Common myeloid progenitor, CD34-positive (primary cell): ENCODE data around the gene UBE4A.
"Not testable (repeated sequence)": the region's sequence is repeated elsewhere in the genome, so short reads cannot be mapped to it uniquely, and the experiment has no call there.

Experiments used
- CTCF ChIA-PET: fragments of 350-600 bp; sonication (Branson Sonifier 250); formaldehyde crosslinking; loops from one replicate; lab custom pipeline; 2021; ENCODE audit warnings: antibody characterized with exemption; lab: Charles Lee
- POLR2A ChIA-PET: fragments of 350-600 bp; sonication (Branson Sonifier 250); formaldehyde crosslinking; loops from one replicate; lab custom pipeline; 2021; ENCODE audit warnings: antibody characterized with exemption; lab: Charles Lee
- DNase-seq, 3 donors: peaks; one replicate each; pipeline versions ENCODE4 v3.0.0 to v3.0.0-alpha.2; 2013
- H3K27ac ChIP-seq, 2 experiments: 1 replicate in 1 of 2; 2 replicates in 1 of 2; pipeline ENCODE4 v1.7.0; 2013; ENCODE audit warnings: inconsistent platforms in 2 of 2, low read length in 2 of 2, mild to moderate bottlenecking in 2 of 2, low read depth in 1 of 2, moderate library complexity in 1 of 2; ENCODE audit not compliant: severe bottlenecking in 2 of 2, insufficient read depth in 1 of 2, poor library complexity in 1 of 2
- H3K27me3 ChIP-seq, 5 experiments: replicated peaks in 2 of 5; 1 replicate in 3 of 5; 2 replicates in 2 of 5; pipeline versions ENCODE4 v1.6.1 to v1.7.0; 2013; ENCODE audit warnings: low read length in 4 of 5, mild to moderate bottlenecking in 2 of 5, moderate library complexity in 2 of 5, inconsistent platforms in 1 of 5; ENCODE audit not compliant: insufficient read depth in 5 of 5, control insufficient read depth in 4 of 5
- H3K36me3 ChIP-seq, 4 experiments: 1 replicate in 2 of 4; 2 replicates in 2 of 4; pipeline versions ENCODE4 v1.6.1 to v1.7.0; 2013; ENCODE audit warnings: low read length in 3 of 4, control low read depth in 1 of 4, mild to moderate bottlenecking in 1 of 4; ENCODE audit not compliant: control insufficient read depth in 4 of 4, insufficient read depth in 4 of 4
- H3K4me1 ChIP-seq, 4 experiments: 1 replicate in 3 of 4; 2 replicates in 1 of 4; pipeline versions ENCODE4 v1.6.1 to v1.7.1; 2013; ENCODE audit warnings: low read length in 3 of 4, mild to moderate bottlenecking in 3 of 4, control low read depth in 1 of 4, inconsistent platforms in 1 of 4, moderate library complexity in 1 of 4; ENCODE audit not compliant: control insufficient read depth in 4 of 4, insufficient read depth in 4 of 4; ENCODE audit errors: control extremely low read depth in 1 of 4
- H3K4me3 ChIP-seq, 7 experiments: 1 replicate in 4 of 7; 2 replicates in 3 of 7; pipeline versions ENCODE4 v1.5.1 to v1.7.0; 2013; ENCODE audit warnings: mild to moderate bottlenecking in 7 of 7, low read length in 6 of 7, moderate library complexity in 6 of 7, inconsistent platforms in 2 of 7, low read depth in 2 of 7, control low read depth in 1 of 7; ENCODE audit not compliant: insufficient read depth in 4 of 7, control insufficient read depth in 1 of 7; ENCODE audit errors: extremely low read depth in 1 of 7
- H3K9me3 ChIP-seq, 5 experiments: 1 replicate in 4 of 5; 2 replicates in 1 of 5; pipeline versions ENCODE4 v1.6.1 to v1.7.1; 2013; ENCODE audit warnings: low read length in 4 of 5, mild to moderate bottlenecking in 2 of 5, inconsistent platforms in 1 of 5, low read depth in 1 of 5, moderate library complexity in 1 of 5; ENCODE audit not compliant: control insufficient read depth in 4 of 5, insufficient read depth in 2 of 5; ENCODE audit errors: control extremely low read depth in 1 of 5
- WGBS: methylation state at CpG from one replicate; pipeline ENCODE4 v1.1.5; 2013; ENCODE audit not compliant: insufficient coverage; 5-methylcytosine and 5-hydroxymethylcytosine counted together

Gene UBE4A

GRCh38 chr11:118416900-118417299 is 57.5 kb downstream of the UBE4A start:
- H3K27me3 ChIP-seq, H3K9me3 ChIP-seq, H3K36me3 ChIP-seq, POLR2A ChIA-PET, H3K4me3 ChIP-seq, DNase-seq, H3K27ac ChIP-seq: not testable (repeated sequence)
- H3K4me1 ChIP-seq, result peaks cover 16 to 26% (median 24%) of the 10 kb centered on the region in 4 experiments
- CTCF ChIA-PET, result interaction anchor here (0.9 kb wide), 1 partner anchor 68 kb away, joined by 3 read pairs; no protein-coding TSS in a partner anchor

GRCh38 chr11:118417801-118418200 is 58.4 kb downstream of the UBE4A start:
- ChIA-PET POLR2A (no interaction called here), CTCF (interaction anchor here (0.9 to 1.0 kb wide), 2 partner anchors 10 to 67 kb away, joined by 3 to 6 read pairs; no protein-coding TSS in a partner anchor)
- no peak overlapping the region for H3K27ac ChIP-seq

GRCh38 chr11:118418766-118419165 is 59.4 kb downstream of the UBE4A start:
- CTCF ChIA-PET, result interaction anchor here (0.7 to 1.0 kb wide), 2 partner anchors 9 to 53 kb away, joined by 3 to 6 read pairs; no protein-coding TSS in a partner anchor
- Histone ChIP-seq H3K36me3 (peaks cover 0 to 2% (median 0%) of the 10 kb centered on the region in 4 experiments), H3K27me3 (no peaks in the 10 kb centered on the region), H3K9me3 (no peaks in the 10 kb centered on the region), H3K4me3 (no peak overlapping the region), H3K27ac (no peak overlapping the region), H3K4me1 (peaks cover 16 to 26% (median 24%) of the 10 kb centered on the region in 4 experiments)
- 98% methylated on average over 4 of the region's 5 CpGs for WGBS
- no peak for DNase-seq
- POLR2A ChIA-PET, result interaction anchor here (1.0 kb wide), 1 partner anchor 12 kb away, joined by 6 read pairs; no protein-coding TSS in a partner anchor

More at GRCh38 chr11:118417801-118418200, 58.4 kb downstream of the UBE4A start:
- H3K4me3 ChIP-seq, result no peak overlapping the region
- peaks cover 16 to 26% (median 24%) of the 10 kb centered on the region in 4 experiments for H3K4me1 ChIP-seq
- DNase-seq, result no peak
- WGBS, result 100% methylated on average over 1 of the region's 4 CpGs
- no peaks in the 10 kb centered on the region for H3K27me3 ChIP-seq
- H3K9me3 ChIP-seq, result no peaks in the 10 kb centered on the region
- peaks cover 0 to 4% (median 0%) of the 10 kb centered on the region in 4 experiments for H3K36me3 ChIP-seq

DNA sequence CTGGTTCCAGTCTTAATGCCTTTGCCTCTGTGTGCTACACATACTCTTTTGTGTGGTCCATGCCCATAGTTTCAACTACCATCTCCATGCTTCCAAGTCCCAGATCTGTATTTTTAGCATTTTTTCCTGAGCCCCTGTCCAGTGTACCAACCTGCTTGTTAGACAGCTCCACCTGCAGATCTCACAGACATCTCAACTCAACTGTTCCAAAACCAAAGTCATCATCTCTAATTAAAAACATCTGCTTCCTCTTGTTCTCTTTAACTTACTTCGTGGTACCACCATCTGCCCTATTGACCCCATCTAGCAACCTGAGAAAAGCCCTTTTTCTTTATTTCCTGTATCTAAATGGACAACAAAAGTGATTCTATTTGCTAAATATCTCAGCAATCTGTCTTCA is 68.3 kb downstream of the UBE4A start:
- H3K27me3 ChIP-seq, result no peaks in the 10 kb centered on the region
- peaks cover 0 to 2% (median 0%) of the 10 kb centered on the region in 4 experiments for H3K36me3 ChIP-seq
- 0% methylated on average over 1 of the region's 1 CpG for WGBS
- ChIA-PET POLR2A (interaction anchor here (0.6 kb wide), 1 partner anchor 674 kb away, joined by 3 read pairs; the partner anchor contains the start of gene DPAGT1), CTCF (interaction anchor here (0.6 to 1.8 kb wide), 5 partner anchors 9 to 107 kb away, joined by 3 to 6 read pairs (median 6); no protein-coding TSS in a partner anchor)
- H3K9me3 ChIP-seq, result no peaks in the 10 kb centered on the region
- H3K4me3 ChIP-seq, result no peak overlapping the region
- H3K4me1 ChIP-seq, result peaks cover 0 to 10% (median 4%) of the 10 kb centered on the region in 4 experiments
- peak in 2 of 3 donors; percentile 43 to 64 for DNase-seq
- H3K27ac ChIP-seq, result no peak overlapping the region

DNA sequence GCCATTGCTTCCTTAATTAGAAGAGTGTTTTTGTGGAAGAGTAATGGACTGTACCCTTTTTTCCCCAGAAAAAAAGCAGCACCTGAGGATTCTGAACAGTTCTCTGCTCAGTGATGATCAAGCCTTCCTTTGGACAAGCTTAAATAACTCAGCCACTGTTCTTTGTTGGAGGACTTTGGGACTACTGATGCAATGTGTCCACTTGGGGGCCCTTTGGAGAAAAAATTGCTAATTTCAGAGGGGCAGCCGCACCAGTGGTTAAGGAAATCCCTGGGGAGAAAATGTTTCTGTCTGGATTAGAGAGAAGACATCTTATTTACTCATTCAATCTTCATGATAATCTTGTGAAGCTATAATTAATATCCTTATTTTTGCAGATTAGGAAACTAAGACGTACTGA is 71.6 kb downstream of the UBE4A start:
- H3K36me3 ChIP-seq, result no peaks in the 10 kb centered on the region
- H3K4me3 ChIP-seq, result no peak overlapping the region
- H3K27ac ChIP-seq, result no peak overlapping the region
- DNase-seq, result no peak
- no CpG with 5 or more reads among the region's 2 CpGs for WGBS
- H3K4me1 ChIP-seq, result peaks cover 8 to 34% (median 26%) of the 10 kb centered on the region in 4 experiments
- no peaks in the 10 kb centered on the region for H3K9me3 ChIP-seq
- H3K27me3 ChIP-seq, result no peaks in the 10 kb centered on the region
- CTCF ChIA-PET, result interaction anchor here (0.8 to 2.1 kb wide), 13 partner anchors 18 to 61 kb away, joined by 3 to 6 read pairs (median 4); no protein-coding TSS in a partner anchor
- POLR2A ChIA-PET, result interaction anchor here (1.1 to 1.2 kb wide), 2 partner anchors 12 to 15 kb away, joined by 3 to 6 read pairs; no protein-coding TSS in a partner anchor

DNA sequence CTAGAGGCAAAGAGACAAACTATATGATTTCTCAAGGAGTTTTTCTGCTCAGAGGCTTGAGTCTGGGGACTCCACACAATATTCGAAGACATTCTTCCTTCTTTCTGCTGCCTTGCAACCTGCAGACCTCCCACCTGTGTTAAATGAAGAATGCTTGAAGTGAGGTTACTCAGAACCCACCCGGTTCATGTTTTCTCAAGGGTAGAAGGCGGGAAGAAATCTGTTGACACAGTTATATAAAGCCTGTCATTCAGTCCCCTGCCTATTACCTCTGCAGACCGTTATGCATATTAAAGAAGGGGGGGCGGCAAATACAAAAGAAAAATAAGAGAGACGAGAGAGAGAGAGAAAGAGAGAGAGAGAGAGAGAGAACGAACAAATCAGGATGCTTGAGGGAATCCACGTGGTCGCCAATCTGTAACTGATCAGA is 74.7 kb downstream of the UBE4A start:
- H3K27ac ChIP-seq, result no peak overlapping the region
- CTCF ChIA-PET, result interaction anchor here (1.8 to 1.9 kb wide), 2 partner anchors 26 to 32 kb away, joined by 7 to 9 read pairs; no protein-coding TSS in a partner anchor

More for the DNA sequence above, 74.7 kb downstream of the UBE4A start:
- Histone ChIP-seq H3K9me3 (no peaks in the 10 kb centered on the region), H3K27me3 (no peaks in the 10 kb centered on the region), H3K36me3 (no peaks in the 10 kb centered on the region), H3K4me3 (peak overlapping the region; percentile 4 to 97 (median 83)), H3K4me1 (peaks cover 12 to 41% (median 36%) of the 10 kb centered on the region in 4 experiments)
- POLR2A ChIA-PET, result no interaction called here
- 3% methylated on average over 6 of the region's 9 CpGs for WGBS
- DNase-seq, result no peak
